Measurements from ENCODE around the gene TSFM.

The TSFM gene

GRCh38 chr12:57744777-57745484 lies 37.7 kb upstream of the TSFM start, which contains the start of gene TSPAN31:
Gene TSPAN31 (plus strand): TSS chr12:57745039. CDS start chr12:57745155, 116 bp downstream.
- ChIA-PET POLR2A (interaction anchor here (0.6 to 1.2 kb wide), 5 partner anchors 25 to 517 kb away, joined by 3 to 5 read pairs (median 3); partner anchors contain the start of genes EEF1AKMT3 and METTL1), CTCF (interaction anchor here (1.1 to 3.2 kb wide), 6 partner anchors 9 to 161 kb away, joined by 3 to 14 read pairs (median 6); partner anchors contain the start of gene B4GALNT1)
- TF ChIP-seq, protein P1, sequence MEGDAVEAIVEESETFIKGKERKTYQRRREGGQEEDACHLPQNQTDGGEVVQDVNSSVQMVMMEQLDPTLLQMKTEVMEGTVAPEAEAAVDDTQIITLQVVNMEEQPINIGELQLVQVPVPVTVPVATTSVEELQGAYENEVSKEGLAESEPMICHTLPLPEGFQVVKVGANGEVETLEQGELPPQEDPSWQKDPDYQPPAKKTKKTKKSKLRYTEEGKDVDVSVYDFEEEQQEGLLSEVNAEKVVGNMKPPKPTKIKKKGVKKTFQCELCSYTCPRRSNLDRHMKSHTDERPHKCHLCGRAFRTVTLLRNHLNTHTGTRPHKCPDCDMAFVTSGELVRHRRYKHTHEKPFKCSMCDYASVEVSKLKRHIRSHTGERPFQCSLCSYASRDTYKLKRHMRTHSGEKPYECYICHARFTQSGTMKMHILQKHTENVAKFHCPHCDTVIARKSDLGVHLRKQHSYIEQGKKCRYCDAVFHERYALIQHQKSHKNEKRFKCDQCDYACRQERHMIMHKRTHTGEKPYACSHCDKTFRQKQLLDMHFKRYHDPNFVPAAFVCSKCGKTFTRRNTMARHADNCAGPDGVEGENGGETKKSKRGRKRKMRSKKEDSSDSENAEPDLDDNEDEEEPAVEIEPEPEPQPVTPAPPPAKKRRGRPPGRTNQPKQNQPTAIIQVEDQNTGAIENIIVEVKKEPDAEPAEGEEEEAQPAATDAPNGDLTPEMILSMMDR (IDR thresholded peaks at IDR 0.05; ENCODE audit: control extremely low read depth, extremely low read depth, low read depth, missing control alignments): no peak
- DNase-seq (ENCODE audit: extremely low spot score): peak; percentile 92

DNA sequence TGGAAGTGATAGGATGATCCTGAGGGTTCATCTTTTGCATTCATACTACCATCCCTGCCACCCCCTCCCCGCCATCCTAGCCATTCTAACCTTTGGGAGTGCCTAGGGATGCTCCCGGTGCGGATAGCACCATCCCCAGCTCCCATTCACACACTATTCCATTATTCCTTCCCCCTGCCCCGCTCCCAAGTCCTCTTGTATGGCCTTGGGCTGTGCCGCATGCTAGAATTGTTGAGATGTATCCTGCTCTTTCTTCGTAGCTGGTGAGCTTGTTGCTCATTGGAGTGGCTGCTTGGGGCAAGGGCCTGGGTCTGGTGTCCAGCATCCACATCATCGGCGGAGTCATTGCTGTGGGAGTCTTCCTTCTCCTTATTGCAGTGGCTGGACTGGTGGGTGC lies 37.1 kb upstream of the TSFM start:
- CTCF ChIA-PET: interaction anchor here (1.3 to 3.2 kb wide), 4 partner anchors 9 to 162 kb away, joined by 3 to 14 read pairs (median 8); no protein-coding TSS in a partner anchor
- DNase-seq (ENCODE audit: extremely low spot score): no peak
- TF ChIP-seq, protein P1 (IDR thresholded peaks at IDR 0.05; ENCODE audit: control extremely low read depth, extremely low read depth, low read depth, missing control alignments): no peak
- POLR2A ChIA-PET: interaction anchor here (0.6 to 1.2 kb wide), 2 partner anchors 27 to 226 kb away, joined by 3 to 4 read pairs; partner anchors contain the start of genes EEF1AKMT3 and METTL1

- ChIA-PET POLR2A (no interaction called here), CTCF (interaction anchor here (2.2 to 3.2 kb wide), 2 partner anchors 10 to 13 kb away, joined by 8 to 14 read pairs; no protein-coding TSS in a partner anchor)
- TF ChIP-seq, protein P1 (IDR thresholded peaks at IDR 0.05; ENCODE audit: control extremely low read depth, extremely low read depth, low read depth, missing control alignments): no peak
- DNase-seq (ENCODE audit: extremely low spot score): no peak
These were observed 36.6 kb upstream of the TSFM start for GRCh38 chr12:57746025-57746424.

DNA sequence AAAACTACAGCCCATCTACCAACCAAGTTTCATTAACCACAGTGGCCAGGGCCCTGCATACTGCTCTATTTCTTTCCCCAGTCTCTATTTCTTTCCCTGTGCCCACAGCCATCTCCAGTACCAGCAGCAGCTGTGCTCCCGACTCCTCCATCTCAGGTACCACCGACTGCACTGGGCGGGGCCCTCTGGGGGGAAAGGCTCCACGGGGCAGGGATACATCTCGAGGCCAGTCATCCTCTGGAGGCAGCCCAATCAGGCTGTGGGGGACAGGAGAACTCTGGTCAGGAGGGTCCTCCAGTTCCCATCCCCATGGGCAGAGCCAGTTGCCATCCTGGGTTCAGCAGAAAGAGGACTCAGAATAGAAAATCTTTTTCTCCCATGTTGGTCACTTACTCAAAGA lies 33.5 kb upstream of the TSFM start:
- POLR2A ChIA-PET: interaction anchor here (1.0 kb wide), 1 partner anchor 192 kb away, joined by 4 read pairs; the partner anchor contains the start of gene ATP23
- CTCF ChIA-PET: interaction anchor here (2.4 kb wide), 1 partner anchor 7 kb away, joined by 10 read pairs; no protein-coding TSS in a partner anchor
- DNase-seq (ENCODE audit: extremely low spot score): no peak
- TF ChIP-seq, protein P1 (IDR thresholded peaks at IDR 0.05; ENCODE audit: control extremely low read depth, extremely low read depth, low read depth, missing control alignments): no peak

GRCh38 chr12:57750561-57751431 lies 31.8 kb upstream of the TSFM start:
- no peak for DNase-seq (ENCODE audit: extremely low spot score)
- CTCF ChIA-PET: interaction anchor here (0.8 to 1.7 kb wide), 3 partner anchors 10 to 292 kb away, joined by 3 to 9 read pairs (median 4); partner anchors contain the start of gene OS9
- TF ChIP-seq, protein P1 (IDR thresholded peaks at IDR 0.05; ENCODE audit: control extremely low read depth, extremely low read depth, low read depth, missing control alignments): no peak
- POLR2A ChIA-PET: no interaction called here

- TF ChIP-seq, protein P1 (IDR thresholded peaks at IDR 0.05; ENCODE audit: control extremely low read depth, extremely low read depth, low read depth, missing control alignments): no peak
- ChIA-PET POLR2A (no interaction called here), CTCF (interaction anchor here (1.0 to 1.7 kb wide), 3 partner anchors 10 to 292 kb away, joined by 3 to 9 read pairs (median 3); partner anchors contain the start of gene GLI1)
- no peak for DNase-seq (ENCODE audit: extremely low spot score)
These were observed 31.2 kb upstream of the TSFM start for GRCh38 chr12:57751432-57751787.
